Suprapubic skin (tissue), 4 donors: ENCODE measurements around the gene SMG6. TPM values are rescaled to one million over a fixed set of nuclear protein-coding genes. Genes with fewer than 3 reads are reported as not detected.
A peak's percentile ranks its signal among the peaks of the same experiment; 100 is the strongest.

Experiments
- DNase-seq, 2 donors: peaks; one replicate each; pipeline ENCODE4 v3.0.0-alpha.2; 2019; ENCODE audit warnings: low spot score in 2 of 2
- H3K27ac ChIP-seq: fragments of 200-600 bp; sonication (generic); one replicate; pipeline ENCODE4 v1.5.1; 2019
- H3K27me3 ChIP-seq: fragments of 200-600 bp; sonication (generic); one replicate; pipeline ENCODE4 v1.5.1; 2019
- H3K36me3 ChIP-seq: fragments of 200-600 bp; sonication (generic); one replicate; pipeline ENCODE4 v1.5.1; 2019
- H3K4me1 ChIP-seq: fragments of 200-600 bp; sonication (generic); one replicate; pipeline ENCODE4 v1.5.1; 2019
- H3K4me3 ChIP-seq: fragments of 200-600 bp; sonication (generic); one replicate; pipeline ENCODE4 v1.5.1; 2019; ENCODE audit warnings: mild to moderate bottlenecking
- H3K9me3 ChIP-seq: fragments of 200-600 bp; sonication (generic); one replicate; pipeline ENCODE4 v1.5.1; 2019
- EP300 ChIP-seq: sonication (generic); formaldehyde crosslinking; IDR thresholded peaks from one replicate; pipeline ENCODE4 v1.6.1; 2017; ENCODE audit warnings: antibody characterized with exemption
- POLR2A ChIP-seq, 2 donors: fragments of 450-650 bp; IDR thresholded peaks; one replicate each; pipeline ENCODE4 v1.6.1; 2017; ENCODE audit warnings: antibody characterized with exemption in 2 of 2, mild to moderate bottlenecking in 2 of 2, moderate library complexity in 2 of 2
- POLR2AphosphoS5 ChIP-seq, 3 donors: sonication (generic); formaldehyde crosslinking; IDR thresholded peaks; one replicate each; pipeline ENCODE4 v1.6.1; 2017; ENCODE audit warnings: antibody characterized with exemption in 3 of 3
- WGBS: methylation state at CpG from one replicate; pipeline ENCODE4 v1.1.5; 2018; 5-methylcytosine and 5-hydroxymethylcytosine counted together
- total RNA-seq, 4 donors: library from RNA; depleted of rRNA; stranded (reverse); fragments of >200 nt; gene quantifications; one replicate each; pipeline ENCODE4 v1.1.0, GENCODE V29; 2016
- TF ChIP-seq, protein P1 (sequence below), 2 donors: fragments of 200-600 bp in 1 of 2; fragments of 450-650 bp in 1 of 2; sonication (generic) in 1 of 2; IDR thresholded peaks; one replicate each; pipeline ENCODE4 v1.5.1; 2016 to 2019; ENCODE audit warnings: antibody characterized with exemption in 2 of 2, mild to moderate bottlenecking in 1 of 2, moderate library complexity in 1 of 2

SMG6 gene
- total RNA-seq, 4 donors from 2014 or later: 29.6 to 58.6 (median 45.5) TPM

DNA sequence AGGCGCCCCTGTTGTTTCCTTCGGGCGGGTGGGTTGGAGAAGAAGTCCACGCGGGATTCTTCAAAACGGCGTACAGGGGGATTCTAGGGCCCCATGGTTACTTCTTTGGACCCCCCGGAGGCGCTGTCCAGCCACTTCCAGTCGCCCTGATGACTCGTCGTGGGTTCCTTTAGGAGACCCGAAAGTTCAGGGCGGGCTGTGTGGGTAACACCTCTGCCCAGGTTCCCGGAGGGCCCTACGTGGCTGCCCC lies 249.4 kb downstream of the SMG6 start:
- peak overlapping the region; percentile 65 for H3K4me3 ChIP-seq
- no peaks in the 10 kb centered on the region for H3K9me3 ChIP-seq
- H3K4me1 ChIP-seq: peaks cover 83% of the 10 kb centered on the region
- WGBS: 0% methylated on average over 11 of the region's 16 CpGs
- peak overlapping the region; percentile 56 for H3K27ac ChIP-seq
- peaks cover 5% of the 10 kb centered on the region for H3K36me3 ChIP-seq
- DNase-seq: peak in 1 of 2 donors; percentile 79
- TF ChIP-seq, protein P1, sequence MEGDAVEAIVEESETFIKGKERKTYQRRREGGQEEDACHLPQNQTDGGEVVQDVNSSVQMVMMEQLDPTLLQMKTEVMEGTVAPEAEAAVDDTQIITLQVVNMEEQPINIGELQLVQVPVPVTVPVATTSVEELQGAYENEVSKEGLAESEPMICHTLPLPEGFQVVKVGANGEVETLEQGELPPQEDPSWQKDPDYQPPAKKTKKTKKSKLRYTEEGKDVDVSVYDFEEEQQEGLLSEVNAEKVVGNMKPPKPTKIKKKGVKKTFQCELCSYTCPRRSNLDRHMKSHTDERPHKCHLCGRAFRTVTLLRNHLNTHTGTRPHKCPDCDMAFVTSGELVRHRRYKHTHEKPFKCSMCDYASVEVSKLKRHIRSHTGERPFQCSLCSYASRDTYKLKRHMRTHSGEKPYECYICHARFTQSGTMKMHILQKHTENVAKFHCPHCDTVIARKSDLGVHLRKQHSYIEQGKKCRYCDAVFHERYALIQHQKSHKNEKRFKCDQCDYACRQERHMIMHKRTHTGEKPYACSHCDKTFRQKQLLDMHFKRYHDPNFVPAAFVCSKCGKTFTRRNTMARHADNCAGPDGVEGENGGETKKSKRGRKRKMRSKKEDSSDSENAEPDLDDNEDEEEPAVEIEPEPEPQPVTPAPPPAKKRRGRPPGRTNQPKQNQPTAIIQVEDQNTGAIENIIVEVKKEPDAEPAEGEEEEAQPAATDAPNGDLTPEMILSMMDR (IDR thresholded peaks at IDR 0.05): no peak
- TF ChIP-seq POLR2A (IDR thresholded peaks at IDR 0.05): no peak
- no peak for TF ChIP-seq POLR2AphosphoS5 (IDR thresholded peaks at IDR 0.05)
- no peak for TF ChIP-seq EP300
- peaks cover 31% of the 10 kb centered on the region for H3K27me3 ChIP-seq

DNA sequence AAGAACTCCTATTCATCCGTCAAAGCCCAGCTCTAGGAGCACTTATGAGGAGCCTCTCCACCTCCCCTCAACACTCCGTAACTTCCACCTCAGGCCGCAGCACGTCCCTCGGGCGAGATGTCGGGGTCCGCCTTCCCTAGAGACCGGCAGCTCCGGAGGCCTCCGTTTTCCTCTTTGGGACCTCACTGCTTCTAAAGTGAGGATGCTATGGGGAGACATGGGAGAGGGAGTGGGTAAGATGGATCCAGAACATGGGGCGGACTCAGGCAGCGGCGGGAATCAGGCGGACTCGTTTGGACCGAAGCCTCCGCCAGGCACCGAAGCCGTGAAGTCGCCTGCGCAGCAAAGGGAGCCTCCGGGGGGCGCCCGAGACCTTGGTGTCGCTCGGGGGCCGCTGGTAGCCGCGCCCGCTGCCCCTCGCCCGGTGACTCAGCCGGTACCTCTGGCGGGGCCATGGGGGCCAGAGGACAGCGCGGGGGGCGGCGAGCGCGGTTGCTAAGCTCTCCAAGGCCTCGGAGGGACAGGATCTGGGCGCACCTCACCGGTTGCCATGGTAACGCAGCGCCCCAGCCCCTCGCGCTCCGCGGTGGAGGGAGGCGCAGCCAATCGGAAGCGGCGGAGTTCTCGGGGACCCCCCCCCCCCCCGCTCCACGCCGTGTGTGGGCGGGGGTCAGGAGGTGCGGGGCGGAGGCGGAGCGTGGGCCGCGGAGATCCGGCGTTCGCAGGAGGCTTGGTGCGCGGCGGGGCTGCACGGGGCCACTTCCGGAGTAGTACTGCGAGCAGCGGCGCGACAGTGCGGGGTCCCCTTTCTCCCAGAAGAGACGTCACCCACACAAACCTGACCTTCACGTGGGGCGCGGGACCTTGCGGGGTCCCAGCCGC lies 250.0 kb downstream of the SMG6 start:
- H3K36me3 ChIP-seq: peaks cover 5% of the 10 kb centered on the region
- H3K27me3 ChIP-seq: peaks cover 31% of the 10 kb centered on the region
- TF ChIP-seq EP300 (no peak), POLR2A (IDR thresholded peaks at IDR 0.05) (peak in 1 of 2 donors; percentile 10), POLR2AphosphoS5 (IDR thresholded peaks at IDR 0.05) (no peak)
- TF ChIP-seq, protein P1 (IDR thresholded peaks at IDR 0.05): peak; percentile 23 to 53
- peak overlapping the region; percentile 65 for H3K4me3 ChIP-seq
- no peaks in the 10 kb centered on the region for H3K9me3 ChIP-seq
- 43% methylated on average over 13 of the region's 84 CpGs for WGBS
- peak overlapping the region; percentile 56 for H3K27ac ChIP-seq
- peaks cover 83% of the 10 kb centered on the region for H3K4me1 ChIP-seq
- peak; percentile 90 to 91 for DNase-seq

DNA sequence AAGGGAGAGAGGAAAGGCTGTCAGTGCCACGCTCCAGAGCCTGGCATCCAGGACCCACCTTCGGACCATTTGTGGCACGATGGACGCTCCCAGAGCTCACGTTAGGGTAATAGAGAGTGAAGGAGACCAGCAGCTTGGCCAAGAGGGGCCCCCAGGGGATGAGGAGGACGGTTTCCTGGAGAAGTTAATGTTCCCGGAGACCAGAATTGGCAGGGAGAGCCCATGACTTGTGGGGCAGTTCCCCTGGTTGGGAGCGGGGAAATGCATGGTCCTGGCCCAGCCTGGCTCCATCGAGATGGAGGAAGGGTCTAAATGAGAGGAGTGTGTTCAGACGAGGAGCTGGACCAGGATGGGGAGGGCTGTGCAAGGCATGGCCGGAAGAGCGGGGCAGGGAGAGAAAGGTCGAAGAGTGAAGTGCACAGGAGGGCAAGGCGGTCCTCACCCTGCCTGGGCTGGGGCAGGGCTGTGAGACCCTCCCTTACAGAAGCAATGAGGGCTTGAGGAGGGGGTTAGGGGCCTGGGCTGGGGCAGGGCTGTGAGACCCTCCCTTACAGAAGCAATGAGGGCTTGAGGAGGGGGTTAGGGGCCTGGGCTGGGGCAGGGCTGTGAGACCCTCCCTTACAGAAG lies 251.5 kb downstream of the SMG6 start:
- no peak for TF ChIP-seq POLR2AphosphoS5 (IDR thresholded peaks at IDR 0.05)
- TF ChIP-seq EP300: no peak
- TF ChIP-seq POLR2A (IDR thresholded peaks at IDR 0.05): no peak
- TF ChIP-seq, protein P1 (IDR thresholded peaks at IDR 0.05): no peak
- no peak overlapping the region for H3K27ac ChIP-seq
- H3K4me3 ChIP-seq: no peak overlapping the region
- H3K9me3 ChIP-seq: no peaks in the 10 kb centered on the region
- peaks cover 67% of the 10 kb centered on the region for H3K4me1 ChIP-seq
- 57% methylated on average over 14 of the region's 14 CpGs for WGBS
- no peaks in the 10 kb centered on the region for H3K36me3 ChIP-seq
- H3K27me3 ChIP-seq: peaks cover 31% of the 10 kb centered on the region
- peak in 1 of 2 donors; percentile 68 for DNase-seq

DNA sequence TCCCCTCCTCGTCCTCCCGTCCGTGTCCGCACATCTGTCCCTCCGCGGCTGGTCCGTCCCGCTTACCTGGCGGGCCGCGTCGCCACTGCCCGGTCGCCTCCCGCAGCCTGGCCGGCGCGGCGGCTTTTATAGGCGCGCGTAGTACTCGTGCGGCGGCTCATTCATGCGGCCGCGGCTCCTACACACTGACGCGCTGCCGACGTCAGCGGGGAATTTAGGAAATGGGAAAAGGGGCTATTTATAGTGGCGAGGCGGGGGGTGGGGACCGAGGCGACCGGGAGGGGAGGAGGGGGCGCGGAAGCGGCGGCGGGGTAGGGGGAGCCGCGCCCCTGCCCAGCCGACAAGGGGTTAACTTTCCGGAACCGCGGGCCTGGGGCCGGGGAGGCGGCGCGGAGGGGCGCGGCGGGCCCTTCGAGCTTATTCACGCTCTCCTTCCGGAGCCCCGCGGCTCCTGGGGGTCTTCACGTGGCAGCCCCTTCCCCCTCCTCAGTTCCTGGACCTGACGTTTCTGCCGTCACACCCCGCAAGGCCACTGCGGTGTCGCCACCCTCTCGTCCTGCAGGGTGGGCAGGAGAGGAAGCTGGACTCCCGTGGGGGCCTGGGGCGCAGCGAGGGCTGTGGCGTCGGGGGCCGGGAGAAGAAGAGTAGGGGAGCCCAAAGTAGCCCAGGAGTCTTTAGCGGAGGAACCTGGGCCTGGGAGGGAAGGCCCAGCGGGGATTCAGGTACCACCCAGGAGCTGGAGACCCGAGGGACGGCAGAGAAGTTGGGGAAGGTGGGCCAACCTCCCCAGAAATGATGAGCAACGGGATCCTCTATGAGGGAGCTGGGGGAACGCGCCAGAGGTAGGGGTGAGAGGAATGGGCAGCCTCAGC lies 252.3 kb downstream of the SMG6 start:
- Histone ChIP-seq H3K27ac (no peak overlapping the region), H3K4me3 (peak overlapping the region; percentile 85), H3K4me1 (peaks cover 60% of the 10 kb centered on the region), H3K27me3 (peaks cover 28% of the 10 kb centered on the region), H3K9me3 (no peaks in the 10 kb centered on the region), H3K36me3 (no peaks in the 10 kb centered on the region)
- DNase-seq: peak in 1 of 2 donors; percentile 72
- TF ChIP-seq POLR2AphosphoS5 (IDR thresholded peaks at IDR 0.05) (no peak), EP300 (no peak), POLR2A (IDR thresholded peaks at IDR 0.05) (no peak)
- TF ChIP-seq, protein P1 (IDR thresholded peaks at IDR 0.05): no peak
- 16% methylated on average over 47 of the region's 81 CpGs for WGBS
